Prostate gland (tissue), 2 donors: Measurements from ENCODE around the gene CADM4. TPM values are rescaled to one million over a fixed set of nuclear protein-coding genes. Genes with fewer than 3 reads are reported as not detected.
"Not testable (repeated sequence)": the region's sequence is repeated elsewhere in the genome, so short reads cannot be mapped to it uniquely, and the experiment has no call there.

Experiments used
- DNase-seq: peaks from one replicate; pipeline ENCODE4 v3.0.0-alpha.2; 2019; ENCODE audit warnings: low spot score
- H3K27ac ChIP-seq, 2 donors: fragments of 200-600 bp; sonication (generic); 2 replicates each; pipeline ENCODE4 v1.5.1; 2017 to 2019
- H3K27me3 ChIP-seq: fragments of 200-600 bp; sonication (generic); replicated peaks from 2 replicates; pipeline ENCODE4 v1.5.1; 2019; ENCODE audit not compliant: insufficient read depth
- H3K36me3 ChIP-seq, 2 donors: fragments of 200-600 bp; sonication (generic); 1 replicate in 1 of 2; 2 replicates in 1 of 2; pipeline versions ENCODE4 v1.5.1 to v1.8.1; 2017 to 2019
- H3K4me1 ChIP-seq: fragments of 200-600 bp; sonication (generic); replicated peaks from 2 replicates; pipeline ENCODE4 v1.5.1; 2019
- H3K4me3 ChIP-seq, 2 donors: fragments of 200-600 bp; sonication (generic); 2 replicates each; pipeline ENCODE4 v1.5.1; 2017 to 2019
- H3K9me3 ChIP-seq: fragments of 200-600 bp; sonication (generic); 2 replicates; pipeline ENCODE4 v1.5.1; 2017
- POLR2A ChIP-seq: fragments of 450-650 bp; IDR thresholded peaks from one replicate; pipeline ENCODE4 v1.6.1; 2016; ENCODE audit warnings: antibody characterized with exemption, mild to moderate bottlenecking
- POLR2AphosphoS5 ChIP-seq: sonication (generic); formaldehyde crosslinking; IDR thresholded peaks from one replicate; pipeline ENCODE4 v1.6.1; 2017; ENCODE audit warnings: antibody characterized with exemption
- WGBS: methylation state at CpG from one replicate; pipeline ENCODE4 v1.1.5; 2018; 5-methylcytosine and 5-hydroxymethylcytosine counted together
- intact Hi-C: fragments of 100-400 bp; cut with DNase I; formaldehyde crosslinking; loops from one replicate; pipeline ENCODE4 v1.14.2; 2022
- total RNA-seq, 2 donors: library from RNA; depleted of rRNA; stranded (reverse); fragments of >200 nt; gene quantifications; one replicate each; pipeline ENCODE4 v1.1.0, GENCODE V29; 2016
- TF ChIP-seq, protein P1 (sequence below), 4 experiments: fragments of 200-600 bp in 2 of 4; fragments of 450-650 bp in 2 of 4; sonication (generic) in 2 of 4; IDR thresholded peaks; 1 replicate in 3 of 4; 2 replicates in 1 of 4; pipeline ENCODE4 v1.5.1; 2016 to 2019; ENCODE audit warnings: antibody characterized with exemption in 4 of 4, mild to moderate bottlenecking in 2 of 4, moderate library complexity in 2 of 4

CADM4 gene
- total RNA-seq, 2 donors from 2014 or later = 21.1 to 49.4 TPM

DNA sequence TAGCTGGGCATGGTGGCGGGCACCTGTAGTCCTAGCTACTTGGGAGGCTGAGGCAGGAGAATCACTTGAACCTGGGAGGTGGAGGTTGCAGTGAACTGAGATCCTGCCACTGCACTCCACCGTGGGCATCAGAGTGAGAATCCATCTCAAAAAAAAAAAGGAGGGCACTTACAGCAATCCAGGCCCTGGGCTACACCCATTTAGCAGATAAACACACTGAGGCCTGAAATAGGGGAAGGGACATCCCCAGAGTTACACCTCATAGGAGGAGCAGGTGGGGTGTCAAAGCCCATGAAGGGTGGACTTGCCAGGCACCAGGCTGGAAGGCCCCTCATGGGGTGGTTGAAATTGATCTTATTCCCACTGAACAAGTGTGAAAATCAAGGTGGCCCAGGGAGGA lies 44.3 kb upstream of the CADM4 start:
- H3K27ac ChIP-seq = no peak overlapping the region
- 91% methylated on average over 2 of the region's 2 CpGs for WGBS
- H3K4me3 ChIP-seq = no peak overlapping the region
- H3K9me3 ChIP-seq = no peaks in the 10 kb centered on the region
- H3K36me3 ChIP-seq = no peaks in the 10 kb centered on the region
- intact Hi-C loops = no loop called here
- DNase-seq = no peak
- H3K4me1 ChIP-seq = no peaks in the 10 kb centered on the region
- no peak for TF ChIP-seq POLR2A
- TF ChIP-seq POLR2AphosphoS5 = no peak
- TF ChIP-seq, protein P1, sequence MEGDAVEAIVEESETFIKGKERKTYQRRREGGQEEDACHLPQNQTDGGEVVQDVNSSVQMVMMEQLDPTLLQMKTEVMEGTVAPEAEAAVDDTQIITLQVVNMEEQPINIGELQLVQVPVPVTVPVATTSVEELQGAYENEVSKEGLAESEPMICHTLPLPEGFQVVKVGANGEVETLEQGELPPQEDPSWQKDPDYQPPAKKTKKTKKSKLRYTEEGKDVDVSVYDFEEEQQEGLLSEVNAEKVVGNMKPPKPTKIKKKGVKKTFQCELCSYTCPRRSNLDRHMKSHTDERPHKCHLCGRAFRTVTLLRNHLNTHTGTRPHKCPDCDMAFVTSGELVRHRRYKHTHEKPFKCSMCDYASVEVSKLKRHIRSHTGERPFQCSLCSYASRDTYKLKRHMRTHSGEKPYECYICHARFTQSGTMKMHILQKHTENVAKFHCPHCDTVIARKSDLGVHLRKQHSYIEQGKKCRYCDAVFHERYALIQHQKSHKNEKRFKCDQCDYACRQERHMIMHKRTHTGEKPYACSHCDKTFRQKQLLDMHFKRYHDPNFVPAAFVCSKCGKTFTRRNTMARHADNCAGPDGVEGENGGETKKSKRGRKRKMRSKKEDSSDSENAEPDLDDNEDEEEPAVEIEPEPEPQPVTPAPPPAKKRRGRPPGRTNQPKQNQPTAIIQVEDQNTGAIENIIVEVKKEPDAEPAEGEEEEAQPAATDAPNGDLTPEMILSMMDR (IDR thresholded peaks at IDR 0.05) = no peak
- H3K27me3 ChIP-seq = no peaks in the 10 kb centered on the region

DNA sequence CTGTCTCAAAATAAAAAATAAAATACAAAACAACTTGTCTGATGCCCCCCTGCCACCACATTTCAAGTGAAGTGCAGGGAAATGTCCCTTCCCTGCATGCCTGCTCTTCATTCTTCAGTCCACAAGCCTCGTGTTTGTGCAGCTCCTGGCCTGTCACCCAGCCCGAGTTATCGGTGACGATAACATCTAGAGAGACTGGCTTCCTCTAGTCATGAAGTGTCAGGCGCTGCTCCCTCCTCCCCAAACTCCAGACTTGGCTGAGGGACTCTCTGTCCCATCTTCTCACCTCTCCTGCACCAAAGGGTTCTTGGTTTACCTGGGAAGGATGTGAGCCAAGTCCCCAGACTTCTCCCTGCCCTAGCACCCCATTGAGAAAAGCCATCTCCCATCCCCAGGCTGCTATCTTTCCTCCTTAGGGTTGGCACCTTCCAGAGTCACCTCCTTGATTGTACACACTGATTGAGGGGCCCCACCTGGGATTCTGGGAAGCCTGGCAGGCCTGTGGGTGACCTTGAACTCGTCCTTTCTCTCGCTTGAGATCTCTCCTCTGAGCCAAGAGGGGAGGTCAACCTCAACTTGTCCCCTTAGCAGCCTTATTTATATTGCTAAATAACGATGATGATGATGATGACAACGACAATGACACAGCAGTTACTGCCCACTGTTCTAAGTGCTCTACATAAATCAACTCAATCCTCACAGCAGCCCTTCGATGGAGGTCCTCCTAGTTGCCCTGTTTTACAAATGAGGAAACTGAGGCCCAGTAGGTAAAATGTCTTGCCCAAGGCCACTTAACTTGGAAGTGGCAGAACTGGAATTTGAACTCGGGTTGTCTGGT lies 43.4 kb upstream of the CADM4 start:
- Histone ChIP-seq H3K27ac (no peak overlapping the region), H3K9me3 (no peaks in the 10 kb centered on the region), H3K4me3 (no peak overlapping the region), H3K4me1 (no peaks in the 10 kb centered on the region), H3K36me3 (no peaks in the 10 kb centered on the region), H3K27me3 (no peaks in the 10 kb centered on the region)
- intact Hi-C loops = no loop called here
- WGBS = 46% methylated on average over 11 of the region's 11 CpGs
- TF ChIP-seq POLR2A (no peak), POLR2AphosphoS5 (no peak)
- TF ChIP-seq, protein P1 (IDR thresholded peaks at IDR 0.05) = no peak
- DNase-seq = no peak

DNA sequence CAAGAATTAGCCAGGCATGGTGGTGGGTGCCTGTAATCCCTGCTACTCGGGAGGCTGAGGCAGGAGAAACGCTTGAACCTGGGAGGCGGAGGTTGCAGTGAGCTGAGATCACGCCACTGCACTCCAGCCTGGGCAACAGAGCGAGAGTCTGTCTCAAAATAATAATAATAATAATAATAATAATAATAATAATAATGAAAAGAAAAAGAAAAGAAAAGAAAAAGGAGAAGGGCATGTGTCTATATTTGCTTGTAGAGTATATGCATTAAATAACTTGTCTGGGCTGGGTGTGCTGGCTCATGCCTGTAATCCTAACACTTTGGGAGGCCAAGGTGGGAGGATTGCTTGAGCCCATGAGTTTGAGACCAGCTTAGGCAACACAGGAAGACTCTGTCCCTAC lies 42.6 kb upstream of the CADM4 start:
- H3K27me3 ChIP-seq, H3K4me1 ChIP-seq, DNase-seq, H3K36me3 ChIP-seq, H3K4me3 ChIP-seq, H3K9me3 ChIP-seq, H3K27ac ChIP-seq, intact Hi-C loops: not testable (repeated sequence)
- 96% methylated on average over 5 of the region's 5 CpGs for WGBS

DNA sequence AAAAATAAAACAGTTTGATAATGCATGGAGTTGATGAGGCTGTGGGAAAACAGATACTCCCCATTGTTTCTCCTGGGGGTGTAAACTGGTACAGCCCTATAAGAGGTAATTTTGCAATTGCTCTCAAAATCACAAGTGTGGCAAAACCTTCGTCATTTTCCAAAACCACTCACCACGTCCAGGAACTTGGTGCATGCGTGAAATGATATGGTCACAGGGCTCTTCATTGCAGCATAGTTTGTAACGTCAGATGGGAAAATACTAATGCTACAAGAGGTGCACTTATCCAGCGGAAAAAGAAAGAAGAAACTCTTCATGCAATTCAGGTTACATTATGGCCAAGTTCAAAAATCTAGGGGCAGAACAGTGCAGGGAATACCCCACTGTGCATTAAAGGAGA lies 42.2 kb upstream of the CADM4 start:
- Histone ChIP-seq H3K27me3 (no peaks in the 10 kb centered on the region), H3K36me3 (no peaks in the 10 kb centered on the region), H3K4me1 (no peaks in the 10 kb centered on the region), H3K4me3 (no peak overlapping the region), H3K9me3 (no peaks in the 10 kb centered on the region), H3K27ac (no peak overlapping the region)
- TF ChIP-seq POLR2A = no peak
- 77% methylated on average over 5 of the region's 5 CpGs for WGBS
- intact Hi-C loops = no loop called here
- no peak for DNase-seq

DNA sequence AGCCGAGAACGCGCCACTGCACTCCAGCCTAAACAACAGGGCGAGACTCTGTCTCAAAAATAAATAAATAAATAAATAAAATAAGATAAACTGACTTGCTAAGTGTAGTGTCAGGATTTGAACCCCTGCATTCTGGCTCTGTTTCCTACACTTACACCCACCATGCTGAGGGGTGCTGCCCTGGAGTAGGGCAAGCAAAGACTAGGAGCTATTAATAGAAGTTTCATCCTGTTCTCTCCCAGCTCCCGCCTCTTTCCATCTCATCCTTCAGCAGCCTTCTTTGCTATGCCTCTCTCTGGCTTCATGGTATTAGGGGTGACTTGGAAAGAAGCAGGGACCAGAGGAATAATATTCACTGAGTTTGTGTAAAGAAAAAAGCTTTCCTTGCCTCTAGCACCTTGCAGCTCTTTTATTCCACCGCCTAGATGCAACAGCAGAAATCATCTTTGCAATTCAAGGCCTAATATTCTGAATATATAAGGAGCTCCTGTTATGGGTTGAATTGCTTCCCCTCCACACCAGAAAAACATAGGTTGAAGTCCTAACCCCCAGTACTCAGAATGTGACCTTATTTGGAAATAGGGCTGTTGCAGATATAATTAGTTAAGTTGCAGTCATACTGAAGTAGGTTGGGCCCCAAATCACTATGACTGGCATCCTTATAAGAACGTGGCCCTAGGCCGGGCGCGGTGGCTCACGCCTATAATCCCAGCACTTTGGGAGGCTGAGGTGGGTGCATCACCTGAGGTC lies 39.0 kb upstream of the CADM4 start:
- TF ChIP-seq, protein P1 (IDR thresholded peaks at IDR 0.05) = no peak
- no peak for TF ChIP-seq POLR2A
- intact Hi-C loops = no loop called here
- WGBS = 93% methylated on average over 11 of the region's 11 CpGs
- DNase-seq = no peak
- H3K27me3 ChIP-seq = no peaks in the 10 kb centered on the region
- no peaks in the 10 kb centered on the region for H3K9me3 ChIP-seq
- H3K36me3 ChIP-seq = no peaks in the 10 kb centered on the region
- H3K27ac ChIP-seq = no peak overlapping the region
- no peaks in the 10 kb centered on the region for H3K4me1 ChIP-seq
- no peak overlapping the region for H3K4me3 ChIP-seq
